ENCODE measurements around the gene CCDC39.
A peak's percentile ranks its signal among the peaks of the same experiment; 100 is the strongest.
"Not testable (repeated sequence)": the region's sequence is repeated elsewhere in the genome, so short reads cannot be mapped to it uniquely, and the experiment has no call there.

Gene CCDC39

GRCh38 chr3:180657094-180657493 is 22.2 kb downstream of the CCDC39 start:
- DNase-seq (ENCODE audit: low spot score): no peak
- no peaks in the 10 kb centered on the region for H3K36me3 Mint-ChIP-seq (ENCODE audit: low read depth)
- H3K9me3 Mint-ChIP-seq: no peaks in the 10 kb centered on the region
- no peak overlapping the region for H3K4me3 Mint-ChIP-seq
- H3K4me1 Mint-ChIP-seq (ENCODE audit: low read depth): no peaks in the 10 kb centered on the region
- H3K27ac Mint-ChIP-seq: no peak overlapping the region
- H3K27me3 Mint-ChIP-seq (ENCODE audit: low read depth): peaks cover 3% of the 10 kb centered on the region

- H3K9me3 Mint-ChIP-seq: no peaks in the 10 kb centered on the region
- H3K4me3 Mint-ChIP-seq: no peak overlapping the region
- H3K27ac Mint-ChIP-seq: no peak overlapping the region
- H3K36me3 Mint-ChIP-seq (ENCODE audit: low read depth): no peaks in the 10 kb centered on the region
- peaks cover 3% of the 10 kb centered on the region for H3K27me3 Mint-ChIP-seq (ENCODE audit: low read depth)
- no peak for DNase-seq (ENCODE audit: low spot score)
- no peaks in the 10 kb centered on the region for H3K4me1 Mint-ChIP-seq (ENCODE audit: low read depth)
Measured at GRCh38 chr3:180656406-180656805, 22.9 kb downstream of the CCDC39 start.

- Mint-ChIP-seq H3K9me3 (no peaks in the 10 kb centered on the region), H3K27me3 (ENCODE audit: low read depth) (peaks cover 2% of the 10 kb centered on the region), H3K4me1 (ENCODE audit: low read depth) (no peaks in the 10 kb centered on the region), H3K36me3 (ENCODE audit: low read depth) (no peaks in the 10 kb centered on the region), H3K27ac (no peak overlapping the region), H3K4me3 (no peak overlapping the region)
- DNase-seq (ENCODE audit: low spot score): no peak
Measured at GRCh38 chr3:180646187-180646790, 33.0 kb downstream of the CCDC39 start.

GRCh38 chr3:180640987-180641386 is 38.3 kb downstream of the CCDC39 start:
- no peaks in the 10 kb centered on the region for H3K4me1 Mint-ChIP-seq (ENCODE audit: low read depth)
- H3K27ac Mint-ChIP-seq: no peak overlapping the region
- no peaks in the 10 kb centered on the region for H3K9me3 Mint-ChIP-seq
- DNase-seq (ENCODE audit: low spot score): no peak
- no peak overlapping the region for H3K4me3 Mint-ChIP-seq
- no peaks in the 10 kb centered on the region for H3K36me3 Mint-ChIP-seq (ENCODE audit: low read depth)
- H3K27me3 Mint-ChIP-seq (ENCODE audit: low read depth): peaks cover 11% of the 10 kb centered on the region

GRCh38 chr3:180633722-180634121 is 45.6 kb downstream of the CCDC39 start:
- Mint-ChIP-seq H3K4me1 (ENCODE audit: low read depth) (no peaks in the 10 kb centered on the region), H3K4me3 (no peak overlapping the region), H3K27me3 (ENCODE audit: low read depth) (peaks cover 11% of the 10 kb centered on the region), H3K36me3 (ENCODE audit: low read depth) (no peaks in the 10 kb centered on the region), H3K9me3 (no peaks in the 10 kb centered on the region), H3K27ac (no peak overlapping the region)
- DNase-seq (ENCODE audit: low spot score): no peak

GRCh38 chr3:180631317-180631716 is 48.0 kb downstream of the CCDC39 start:
- H3K4me1 Mint-ChIP-seq (ENCODE audit: low read depth): no peaks in the 10 kb centered on the region
- no peak for DNase-seq (ENCODE audit: low spot score)
- no peaks in the 10 kb centered on the region for H3K9me3 Mint-ChIP-seq
- no peaks in the 10 kb centered on the region for H3K36me3 Mint-ChIP-seq (ENCODE audit: low read depth)
- no peak overlapping the region for H3K27ac Mint-ChIP-seq
- peaks cover 11% of the 10 kb centered on the region for H3K27me3 Mint-ChIP-seq (ENCODE audit: low read depth)
- H3K4me3 Mint-ChIP-seq: no peak overlapping the region

- Mint-ChIP-seq H3K9me3 (peaks cover under 1% of the 10 kb centered on the region), H3K4me1 (ENCODE audit: low read depth) (no peaks in the 10 kb centered on the region), H3K27ac (no peak overlapping the region), H3K36me3 (ENCODE audit: low read depth) (peaks cover 5% of the 10 kb centered on the region), H3K27me3 (ENCODE audit: low read depth) (peaks cover 11% of the 10 kb centered on the region), H3K4me3 (no peak overlapping the region)
- DNase-seq (ENCODE audit: low spot score): no peak
Measured at GRCh38 chr3:180630371-180630770, 48.9 kb downstream of the CCDC39 start.

GRCh38 chr3:180626844-180627243 is 52.4 kb downstream of the CCDC39 start:
- Mint-ChIP-seq H3K27ac (no peak overlapping the region), H3K4me3 (no peak overlapping the region), H3K36me3 (ENCODE audit: low read depth) (peaks cover 30% of the 10 kb centered on the region), H3K9me3 (peaks cover 12% of the 10 kb centered on the region), H3K4me1 (ENCODE audit: low read depth) (peaks cover 10% of the 10 kb centered on the region), H3K27me3 (ENCODE audit: low read depth) (no peaks in the 10 kb centered on the region)
- DNase-seq (ENCODE audit: low spot score): no peak

- H3K27ac Mint-ChIP-seq: peak overlapping the region; percentile 38
- H3K4me3 Mint-ChIP-seq: no peak overlapping the region
Measured at GRCh38 chr3:180624714-180625113, 54.6 kb downstream of the CCDC39 start.

GRCh38 chr3:180619723-180620122 is 59.6 kb downstream of the CCDC39 start:
- no peak overlapping the region for H3K4me3 Mint-ChIP-seq
- peaks cover 5% of the 10 kb centered on the region for H3K9me3 Mint-ChIP-seq
- DNase-seq (ENCODE audit: low spot score): no peak
- no peak overlapping the region for H3K27ac Mint-ChIP-seq
- peaks cover 46% of the 10 kb centered on the region for H3K36me3 Mint-ChIP-seq (ENCODE audit: low read depth)
- no peaks in the 10 kb centered on the region for H3K27me3 Mint-ChIP-seq (ENCODE audit: low read depth)
- peaks cover 5% of the 10 kb centered on the region for H3K4me1 Mint-ChIP-seq (ENCODE audit: low read depth)

More at GRCh38 chr3:180624714-180625113, 54.6 kb downstream of the CCDC39 start:
- peaks cover 10% of the 10 kb centered on the region for H3K4me1 Mint-ChIP-seq (ENCODE audit: low read depth)
- DNase-seq (ENCODE audit: low spot score): no peak
- peaks cover 12% of the 10 kb centered on the region for H3K9me3 Mint-ChIP-seq
- H3K36me3 Mint-ChIP-seq (ENCODE audit: low read depth): peaks cover 40% of the 10 kb centered on the region
- H3K27me3 Mint-ChIP-seq (ENCODE audit: low read depth): no peaks in the 10 kb centered on the region

GRCh38 chr3:180618563-180618962 is 60.7 kb downstream of the CCDC39 start:
- H3K4me1 Mint-ChIP-seq (ENCODE audit: low read depth); H3K27me3 Mint-ChIP-seq (ENCODE audit: low read depth); H3K4me3 Mint-ChIP-seq; DNase-seq (ENCODE audit: low spot score); H3K27ac Mint-ChIP-seq; H3K9me3 Mint-ChIP-seq: not testable (repeated sequence)
- H3K36me3 Mint-ChIP-seq (ENCODE audit: low read depth): peaks cover 42% of the 10 kb centered on the region

- DNase-seq (ENCODE audit: low spot score): no peak
- Mint-ChIP-seq H3K36me3 (ENCODE audit: low read depth) (peaks cover 47% of the 10 kb centered on the region), H3K9me3 (no peaks in the 10 kb centered on the region), H3K4me1 (ENCODE audit: low read depth) (no peaks in the 10 kb centered on the region), H3K27me3 (ENCODE audit: low read depth) (no peaks in the 10 kb centered on the region), H3K4me3 (no peak overlapping the region), H3K27ac (no peak overlapping the region)
Measured at GRCh38 chr3:180617049-180617448, 62.2 kb downstream of the CCDC39 start.

GRCh38 chr3:180615954-180616353 is 63.3 kb downstream of the CCDC39 start:
- no peak overlapping the region for H3K27ac Mint-ChIP-seq
- no peaks in the 10 kb centered on the region for H3K4me1 Mint-ChIP-seq (ENCODE audit: low read depth)
- DNase-seq (ENCODE audit: low spot score): no peak
- H3K36me3 Mint-ChIP-seq (ENCODE audit: low read depth): peaks cover 46% of the 10 kb centered on the region
- no peaks in the 10 kb centered on the region for H3K9me3 Mint-ChIP-seq
- H3K4me3 Mint-ChIP-seq: no peak overlapping the region
- H3K27me3 Mint-ChIP-seq (ENCODE audit: low read depth): no peaks in the 10 kb centered on the region

GRCh38 chr3:180612364-180612763 is 66.9 kb downstream of the CCDC39 start:
- Mint-ChIP-seq H3K9me3 (no peaks in the 10 kb centered on the region), H3K27ac (no peak overlapping the region), H3K4me3 (no peak overlapping the region), H3K27me3 (ENCODE audit: low read depth) (no peaks in the 10 kb centered on the region), H3K4me1 (ENCODE audit: low read depth) (no peaks in the 10 kb centered on the region), H3K36me3 (ENCODE audit: low read depth) (peaks cover 55% of the 10 kb centered on the region)
- DNase-seq (ENCODE audit: low spot score): no peak

GRCh38 chr3:180611006-180611405 is 68.3 kb downstream of the CCDC39 start:
- peaks cover 63% of the 10 kb centered on the region for H3K36me3 Mint-ChIP-seq (ENCODE audit: low read depth)
- H3K27ac Mint-ChIP-seq: no peak overlapping the region
- no peak overlapping the region for H3K4me3 Mint-ChIP-seq
- peaks cover 2% of the 10 kb centered on the region for H3K4me1 Mint-ChIP-seq (ENCODE audit: low read depth)
- H3K27me3 Mint-ChIP-seq (ENCODE audit: low read depth): no peaks in the 10 kb centered on the region
- no peaks in the 10 kb centered on the region for H3K9me3 Mint-ChIP-seq
- no peak for DNase-seq (ENCODE audit: low spot score)

Data from T-helper 2 cell treated with Interferon-gamma antibody and Interleukin-4, amounts not matched to agents 5 μg/mL and 100 μg/mL, for 36 hours (primary cell).